NCI-H2196 (cell line): ENCODE data around the gene KLHL20.
"Not testable (repeated sequence)": the region's sequence is repeated elsewhere in the genome, so short reads cannot be mapped to it uniquely, and the experiment has no call there.

ENCODE experiments used
- DNase-seq: peaks from one replicate; lab custom pipeline; 2025; ENCODE audit not compliant: unreplicated experiment; lab: John Stamatoyannopoulos, UW

Gene KLHL20

DNA sequence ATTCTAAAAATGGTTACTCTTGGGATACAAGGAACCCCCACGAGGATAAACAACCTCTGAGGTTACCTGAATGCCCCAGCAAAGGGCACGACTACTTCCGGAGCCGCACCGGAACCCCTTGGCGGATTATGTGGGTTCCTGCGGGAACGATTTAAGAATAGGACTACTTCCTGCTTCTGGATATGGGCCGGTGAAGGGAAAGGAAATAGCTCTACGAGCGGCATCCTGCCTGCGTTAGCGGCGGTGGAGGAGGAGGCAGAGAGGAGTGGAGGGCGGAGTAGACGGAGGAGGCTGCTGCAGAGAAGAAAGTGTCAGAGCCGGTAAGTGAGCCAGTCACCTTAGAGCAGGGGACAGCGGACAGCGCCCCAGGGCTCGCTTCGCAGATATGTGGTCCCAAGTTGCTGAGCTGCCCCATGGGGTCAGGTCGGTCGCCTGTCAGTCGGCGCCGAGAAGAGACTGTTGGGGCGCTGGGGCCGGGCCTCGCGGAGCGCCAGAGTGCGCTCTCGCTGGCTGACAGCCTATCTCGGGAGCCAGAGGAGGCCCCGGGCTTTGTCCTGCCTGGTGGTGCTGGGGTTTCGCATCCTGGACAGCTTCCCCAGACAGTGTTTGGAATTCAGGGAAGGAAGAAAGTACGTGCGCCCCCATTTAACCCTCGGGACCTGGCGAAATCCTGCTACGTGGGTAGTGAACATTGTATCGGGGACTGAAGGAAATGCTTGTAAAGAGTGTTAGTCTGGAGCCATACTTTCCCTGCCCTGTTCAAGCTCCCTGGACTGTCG lies at the start of gene KLHL20:
Gene KLHL20, plus strand, starts transcription at position 223 of the 779 bp plus-strand sequence. CDS start 1,063 bp downstream, outside the sequence.
- DNase-seq = peak; percentile 82

DNA sequence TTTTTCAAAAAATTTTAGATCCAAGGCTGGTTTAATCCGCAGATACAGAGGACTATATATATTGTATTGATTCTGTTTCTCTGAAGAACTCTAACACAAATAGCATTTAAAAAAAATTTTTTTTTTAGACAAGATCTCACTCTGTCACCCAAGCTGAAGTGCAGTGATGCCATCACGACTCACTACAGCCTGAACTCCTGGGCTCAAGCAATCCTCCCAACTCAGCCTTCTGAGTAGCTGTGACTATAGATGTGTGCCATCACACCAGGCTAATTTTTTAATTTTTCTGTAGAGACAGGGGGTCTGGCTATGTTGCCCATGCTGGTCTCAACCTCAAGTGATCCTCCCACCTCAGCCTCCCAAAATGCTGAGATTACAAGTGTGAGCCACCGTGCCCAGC lies 48.1 kb upstream of the KLHL20 start:
- DNase-seq = no peak

GRCh38 chr1:173669491-173669941 lies 45.3 kb upstream of the KLHL20 start, which contains the start of gene ANKRD45:
TSS of gene ANKRD45 (minus strand) at chr1:173669851. CDS start at chr1:173659418, 10,433 bp downstream.
- no peak for DNase-seq

DNA sequence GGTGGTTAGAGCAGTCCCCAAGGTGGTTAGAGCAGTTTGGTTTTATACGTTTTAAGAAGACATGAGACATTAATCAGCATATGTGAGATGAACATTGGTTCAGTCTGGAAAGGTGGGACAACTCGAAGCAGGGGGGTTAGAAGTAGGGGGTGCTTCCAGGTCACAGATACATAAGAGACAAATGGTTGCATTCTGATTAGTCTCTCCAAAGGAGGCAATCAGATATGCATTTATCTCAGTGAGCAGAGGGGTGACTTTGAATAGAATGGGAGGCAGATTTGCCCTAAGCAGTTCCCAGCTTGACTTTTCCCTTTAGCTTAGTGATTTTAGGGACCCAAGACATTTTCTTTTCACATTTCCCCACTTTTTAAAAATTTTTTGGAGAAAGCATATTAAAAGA lies 40.3 kb upstream of the KLHL20 start:
- DNase-seq = not testable (repeated sequence)

DNA sequence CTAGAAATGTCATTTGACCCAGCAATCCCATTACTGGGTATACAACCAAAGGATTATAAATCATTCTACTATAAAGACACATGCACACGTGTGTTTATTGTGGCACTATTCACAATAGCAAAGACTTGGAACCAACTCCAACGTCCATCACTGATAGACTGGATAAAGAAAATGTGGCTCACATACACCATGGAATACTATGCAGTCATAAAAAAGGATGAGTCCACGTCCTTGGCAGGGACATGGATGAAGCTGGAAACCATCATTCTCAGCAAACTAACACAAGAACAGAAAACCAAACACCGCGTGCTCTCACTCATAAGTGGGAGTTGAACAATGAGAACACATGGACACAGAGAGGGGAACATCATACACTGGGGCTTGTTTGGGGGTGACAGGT lies 34.6 kb upstream of the KLHL20 start:
- not testable (repeated sequence) for DNase-seq

DNA sequence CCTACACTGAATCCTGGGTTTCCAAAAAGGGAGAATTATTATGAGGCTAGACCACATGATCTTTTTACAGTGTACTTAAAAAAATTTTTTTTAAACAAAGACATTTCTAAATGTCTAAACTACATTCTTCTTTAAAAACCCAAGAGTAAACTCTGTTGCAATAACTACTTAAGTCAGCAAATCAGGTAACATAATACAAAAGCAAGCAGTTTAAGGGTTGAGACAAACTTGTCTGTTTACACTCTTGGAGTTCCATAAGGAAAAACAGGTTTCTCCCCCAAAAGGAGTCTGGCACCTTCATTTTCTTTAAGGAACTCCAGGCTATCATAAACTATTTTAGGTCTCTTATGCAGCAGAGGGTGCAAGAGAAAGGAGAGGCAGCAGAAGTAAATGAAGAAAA lies 32.6 kb upstream of the KLHL20 start:
- no peak for DNase-seq

GRCh38 chr1:173683838-173684237 lies 30.9 kb upstream of the KLHL20 start:
- not testable (repeated sequence) for DNase-seq

GRCh38 chr1:173685121-173685520 lies 29.7 kb upstream of the KLHL20 start:
- DNase-seq = not testable (repeated sequence)

- DNase-seq = no peak
These were observed 26.5 kb upstream of the KLHL20 start for GRCh38 chr1:173688300-173688699.

DNA sequence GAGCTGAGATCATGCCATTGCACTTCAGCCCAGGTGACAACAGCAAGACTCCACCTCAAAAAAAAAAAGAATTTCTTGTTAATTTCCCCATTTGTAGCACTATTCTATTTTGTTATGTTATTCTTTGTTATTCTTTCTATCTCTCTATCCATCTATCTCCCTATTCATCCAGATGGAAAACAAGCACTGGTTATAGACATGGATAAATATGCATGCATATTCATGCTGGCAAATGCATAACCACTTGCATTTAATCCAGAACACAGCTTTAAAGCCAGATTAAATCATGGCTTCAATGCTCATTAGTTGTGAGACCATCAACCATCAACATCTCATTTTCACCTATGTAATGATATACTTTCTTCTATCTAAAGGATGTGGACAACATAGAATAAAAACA lies 21.5 kb upstream of the KLHL20 start:
- no peak for DNase-seq

DNA sequence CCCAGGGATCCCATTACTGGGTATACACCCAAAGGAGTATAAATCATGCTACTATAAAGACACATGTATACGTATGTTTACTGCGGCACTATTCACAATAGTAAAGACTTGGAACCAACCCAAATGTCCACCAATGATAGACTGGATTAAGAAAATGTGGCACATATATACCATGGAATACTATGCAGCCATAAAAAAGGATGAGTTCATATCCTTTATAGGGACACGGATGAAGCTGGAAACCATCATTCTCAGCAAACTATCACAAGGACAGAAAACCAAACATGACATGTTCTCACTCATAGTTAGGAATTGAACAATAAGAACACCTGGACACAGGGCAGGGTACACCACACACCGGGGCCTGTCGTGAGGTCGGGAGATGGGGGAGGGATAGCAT lies 13.5 kb upstream of the KLHL20 start:
- not testable (repeated sequence) for DNase-seq

GRCh38 chr1:173702736-173703135 lies 12.0 kb upstream of the KLHL20 start:
- no peak for DNase-seq

DNA sequence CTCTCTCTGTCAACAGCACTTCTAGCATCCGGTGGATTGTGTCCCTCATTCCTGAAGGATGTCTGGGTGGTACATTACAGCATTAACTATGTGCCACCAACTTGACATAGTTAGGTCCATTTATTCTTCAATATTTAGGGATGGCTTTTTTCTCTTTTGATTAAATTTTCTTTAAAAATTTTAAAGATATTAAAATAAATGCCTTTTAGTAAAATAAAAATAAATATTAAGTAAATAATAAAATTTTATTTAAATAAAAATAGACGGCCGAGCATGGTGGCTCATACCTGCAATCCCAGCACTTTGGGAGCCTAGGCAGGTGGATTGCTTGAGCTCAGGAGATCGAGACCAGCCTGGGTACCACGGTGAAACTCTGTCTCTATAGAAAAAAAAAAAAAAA lies 9.7 kb upstream of the KLHL20 start:
- no peak for DNase-seq

- DNase-seq = no peak
These were observed 6.0 kb upstream of the KLHL20 start for GRCh38 chr1:173708787-173709186.

GRCh38 chr1:173714441-173714758 lies 381 bp upstream of the KLHL20 start:
- DNase-seq = no peak

GRCh38 chr1:173715538-173715844 lies 710 bp downstream of the KLHL20 start:
- peak; percentile 9 for DNase-seq

DNA sequence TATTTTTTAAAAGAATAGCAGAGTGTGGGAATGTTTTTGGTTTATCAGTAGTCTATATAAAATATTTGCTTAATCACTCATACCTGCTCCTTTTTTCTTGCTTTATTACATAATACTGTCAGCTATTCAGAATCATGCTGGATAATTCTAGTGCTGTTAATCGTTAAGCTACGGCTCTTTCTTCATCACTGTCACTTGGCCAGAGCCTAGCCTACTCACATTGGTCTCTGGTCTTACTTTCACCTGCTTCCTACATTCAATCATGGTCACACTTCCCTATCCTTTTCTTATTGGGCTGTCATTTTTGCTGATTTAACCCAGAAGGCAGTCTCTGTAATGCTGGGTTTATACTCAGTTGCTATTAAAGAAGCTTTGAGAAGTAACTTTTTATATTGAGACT lies 2.5 kb downstream of the KLHL20 start:
- no peak for DNase-seq

- DNase-seq = not testable (repeated sequence)
These were observed 16.6 kb downstream of the KLHL20 start for GRCh38 chr1:173731331-173731730.

DNA sequence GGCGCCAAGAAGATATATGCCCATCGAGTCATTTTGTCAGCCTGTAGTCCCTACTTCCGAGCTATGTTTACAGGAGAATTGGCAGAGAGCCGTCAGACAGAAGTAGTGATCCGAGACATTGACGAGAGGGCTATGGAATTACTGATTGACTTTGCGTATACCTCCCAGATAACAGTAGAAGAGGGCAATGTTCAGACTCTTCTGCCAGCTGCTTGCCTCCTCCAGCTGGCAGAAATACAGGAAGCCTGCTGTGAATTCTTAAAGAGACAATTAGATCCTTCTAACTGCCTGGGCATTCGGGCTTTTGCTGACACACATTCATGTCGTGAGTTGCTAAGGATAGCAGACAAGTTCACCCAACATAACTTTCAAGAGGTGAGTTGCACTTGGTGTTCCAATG lies 19.1 kb downstream of the KLHL20 start:
- no peak for DNase-seq

- not testable (repeated sequence) for DNase-seq
These were observed 21.3 kb downstream of the KLHL20 start for GRCh38 chr1:173736104-173736503.

DNA sequence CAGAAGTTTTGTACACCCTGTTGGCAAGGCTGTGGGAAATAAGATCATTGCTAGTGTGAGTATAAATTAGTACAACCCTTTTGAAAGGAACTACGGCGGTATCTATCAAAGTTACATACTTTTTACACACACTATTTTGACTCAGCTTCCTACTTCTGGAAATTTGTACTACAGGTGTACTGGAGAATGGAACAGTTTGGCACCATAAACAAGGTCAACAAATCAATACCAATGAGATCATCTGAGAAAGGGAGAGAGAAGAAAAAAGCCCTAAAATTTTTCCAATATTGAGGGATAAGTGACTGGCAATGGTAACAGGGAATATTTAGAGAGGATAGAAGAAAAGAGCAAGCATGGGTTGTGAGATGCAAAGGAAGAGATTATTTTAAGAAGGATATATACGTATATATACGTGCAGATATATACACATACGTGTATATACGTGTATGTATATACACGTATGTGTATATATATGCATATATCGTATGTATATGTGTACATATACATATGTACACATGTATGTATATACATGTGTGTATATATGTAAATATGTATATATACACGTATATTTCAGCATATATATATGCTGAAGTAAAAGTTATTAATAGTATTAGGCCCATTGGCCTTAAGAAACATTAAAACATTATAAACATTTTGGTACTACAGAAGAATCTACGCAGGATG lies 27.6 kb downstream of the KLHL20 start:
- DNase-seq = no peak

DNA sequence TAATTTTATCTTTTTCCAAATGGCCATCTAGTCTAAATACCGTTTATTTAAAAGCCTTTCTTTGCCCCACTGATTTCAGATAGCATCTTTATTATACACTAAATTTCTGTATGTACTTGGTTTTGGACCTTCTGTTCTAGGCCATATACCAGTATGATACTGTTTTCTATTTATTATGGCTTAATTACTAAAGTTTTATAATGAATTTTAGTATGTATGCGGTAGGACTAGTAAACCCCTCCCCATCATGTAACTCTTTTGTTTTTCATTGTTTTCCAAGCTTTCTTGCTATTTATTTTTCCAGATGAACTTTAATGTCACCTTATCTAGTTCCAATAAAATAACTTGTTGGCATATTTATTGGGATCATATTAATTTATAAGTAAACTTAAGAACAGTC lies 29.9 kb downstream of the KLHL20 start:
- DNase-seq = no peak

DNA sequence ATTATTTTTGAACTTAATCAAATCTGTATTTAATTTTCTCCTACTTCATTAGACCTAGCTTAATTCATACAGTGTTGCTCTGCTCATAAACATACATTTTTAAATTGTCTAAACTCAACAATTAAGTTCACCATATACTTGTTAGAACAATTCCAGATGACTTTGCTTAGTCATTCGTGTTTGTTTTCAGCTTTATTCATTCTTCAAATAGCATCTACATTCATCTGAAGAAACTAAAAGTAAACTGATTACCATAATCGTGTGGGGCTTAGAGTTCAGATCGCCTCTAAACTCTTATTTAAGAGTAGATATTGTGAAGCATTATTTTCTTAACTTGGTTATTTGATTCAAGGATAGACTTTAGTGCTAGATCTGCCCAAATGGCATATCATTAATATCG lies 34.4 kb downstream of the KLHL20 start:
- no peak for DNase-seq
